ENCODE data around the gene OSBPL9. TPM values are rescaled to one million over a fixed set of nuclear protein-coding genes. Genes with fewer than 3 reads are reported as not detected.

The OSBPL9 gene
- polyA plus RNA-seq, 1 experiment: 69.6 TPM

- H3K27me3 ChIP-seq (ENCODE audit: control insufficient read depth, insufficient read depth, low read length): no peaks in the 10 kb centered on the region
- no peaks in the 10 kb centered on the region for H3K9me3 ChIP-seq (ENCODE audit: control insufficient read depth, insufficient read depth, low read length)
- no peak overlapping the region for H3K27ac ChIP-seq (ENCODE audit: low read depth, low read length)
- POLR2A ChIA-PET: no interaction called here
- DNase-seq (ENCODE audit: low read depth, low spot score): no peak
- TF ChIP-seq, protein P1, sequence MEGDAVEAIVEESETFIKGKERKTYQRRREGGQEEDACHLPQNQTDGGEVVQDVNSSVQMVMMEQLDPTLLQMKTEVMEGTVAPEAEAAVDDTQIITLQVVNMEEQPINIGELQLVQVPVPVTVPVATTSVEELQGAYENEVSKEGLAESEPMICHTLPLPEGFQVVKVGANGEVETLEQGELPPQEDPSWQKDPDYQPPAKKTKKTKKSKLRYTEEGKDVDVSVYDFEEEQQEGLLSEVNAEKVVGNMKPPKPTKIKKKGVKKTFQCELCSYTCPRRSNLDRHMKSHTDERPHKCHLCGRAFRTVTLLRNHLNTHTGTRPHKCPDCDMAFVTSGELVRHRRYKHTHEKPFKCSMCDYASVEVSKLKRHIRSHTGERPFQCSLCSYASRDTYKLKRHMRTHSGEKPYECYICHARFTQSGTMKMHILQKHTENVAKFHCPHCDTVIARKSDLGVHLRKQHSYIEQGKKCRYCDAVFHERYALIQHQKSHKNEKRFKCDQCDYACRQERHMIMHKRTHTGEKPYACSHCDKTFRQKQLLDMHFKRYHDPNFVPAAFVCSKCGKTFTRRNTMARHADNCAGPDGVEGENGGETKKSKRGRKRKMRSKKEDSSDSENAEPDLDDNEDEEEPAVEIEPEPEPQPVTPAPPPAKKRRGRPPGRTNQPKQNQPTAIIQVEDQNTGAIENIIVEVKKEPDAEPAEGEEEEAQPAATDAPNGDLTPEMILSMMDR (IDR thresholded peaks at IDR 0.05; ENCODE audit: low read depth, low read length): no peak
- no peak overlapping the region for H3K4me3 ChIP-seq (ENCODE audit: low read depth, low read length)
- CTCF ChIA-PET: no interaction called here
Measured at GRCh38 chr1:51638350-51638749, 21.5 kb downstream of the OSBPL9 start.

- Histone ChIP-seq H3K9me3 (ENCODE audit: control insufficient read depth, insufficient read depth, low read length) (no peaks in the 10 kb centered on the region), H3K4me3 (ENCODE audit: low read depth, low read length) (no peak overlapping the region), H3K27me3 (ENCODE audit: control insufficient read depth, insufficient read depth, low read length) (no peaks in the 10 kb centered on the region), H3K27ac (ENCODE audit: low read depth, low read length) (no peak overlapping the region)
- TF ChIP-seq, protein P1 (IDR thresholded peaks at IDR 0.05; ENCODE audit: low read depth, low read length): no peak
- ChIA-PET CTCF (interaction anchor here (1.5 kb wide), 1 partner anchor 130 kb away, joined by 4 read pairs; no protein-coding TSS in a partner anchor), POLR2A (no interaction called here)
- DNase-seq (ENCODE audit: low read depth, low spot score): no peak
Measured at GRCh38 chr1:51639694-51640093, 22.8 kb downstream of the OSBPL9 start.

- Histone ChIP-seq H3K27me3 (ENCODE audit: control insufficient read depth, insufficient read depth, low read length) (no peaks in the 10 kb centered on the region), H3K9me3 (ENCODE audit: control insufficient read depth, insufficient read depth, low read length) (no peaks in the 10 kb centered on the region), H3K27ac (ENCODE audit: low read depth, low read length) (no peak overlapping the region), H3K4me3 (ENCODE audit: low read depth, low read length) (no peak overlapping the region)
- DNase-seq (ENCODE audit: low read depth, low spot score): no peak
- CTCF ChIA-PET: interaction anchor here (1.5 kb wide), 1 partner anchor 128 kb away, joined by 4 read pairs; no protein-coding TSS in a partner anchor
- POLR2A ChIA-PET: no interaction called here
- TF ChIP-seq, protein P1 (IDR thresholded peaks at IDR 0.05; ENCODE audit: low read depth, low read length): no peak
Measured at GRCh38 chr1:51641096-51641495, 24.2 kb downstream of the OSBPL9 start.

GRCh38 chr1:51642739-51643142 is 25.8 kb downstream of the OSBPL9 start:
- no peaks in the 10 kb centered on the region for H3K27me3 ChIP-seq (ENCODE audit: control insufficient read depth, insufficient read depth, low read length)
- POLR2A ChIA-PET: interaction anchor here (0.8 to 1.0 kb wide), 2 partner anchors 19 to 48 kb away, joined by 3 to 7 read pairs; no protein-coding TSS in a partner anchor
- H3K9me3 ChIP-seq (ENCODE audit: control insufficient read depth, insufficient read depth, low read length): no peaks in the 10 kb centered on the region
- peak overlapping the region; percentile 73 for H3K27ac ChIP-seq (ENCODE audit: low read depth, low read length)
- DNase-seq (ENCODE audit: low read depth, low spot score): peak; percentile 85
- TF ChIP-seq, protein P1 (IDR thresholded peaks at IDR 0.05; ENCODE audit: low read depth, low read length): no peak
- CTCF ChIA-PET: no interaction called here
- H3K4me3 ChIP-seq (ENCODE audit: low read depth, low read length): no peak overlapping the region

DNA sequence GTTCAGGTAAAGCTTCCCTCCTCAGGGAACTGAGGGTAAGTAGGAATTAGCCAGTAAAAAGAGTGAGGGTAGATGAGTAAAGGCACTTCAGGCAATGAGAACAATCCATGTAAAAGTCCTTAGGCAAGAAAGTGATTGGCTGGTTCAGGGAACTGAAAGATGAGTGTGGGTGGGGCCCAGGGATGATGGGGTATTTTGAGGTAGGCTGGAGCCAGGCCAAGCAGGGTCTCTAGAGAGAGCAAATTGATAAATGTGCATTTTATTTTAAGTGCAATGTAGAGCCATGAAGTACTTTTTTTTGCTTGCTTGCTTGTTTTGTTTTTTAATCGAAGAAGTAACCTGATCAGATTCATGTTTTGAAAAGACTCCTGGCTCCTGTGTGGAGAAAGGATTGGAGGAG is 26.5 kb downstream of the OSBPL9 start:
- CTCF ChIA-PET: no interaction called here
- POLR2A ChIA-PET: interaction anchor here (0.9 kb wide), 1 partner anchor 18 kb away, joined by 3 read pairs; no protein-coding TSS in a partner anchor
- no peaks in the 10 kb centered on the region for H3K9me3 ChIP-seq (ENCODE audit: control insufficient read depth, insufficient read depth, low read length)

More for the DNA sequence above, 26.5 kb downstream of the OSBPL9 start:
- DNase-seq (ENCODE audit: low read depth, low spot score): no peak
- Histone ChIP-seq H3K4me3 (ENCODE audit: low read depth, low read length) (no peak overlapping the region), H3K27ac (ENCODE audit: low read depth, low read length) (peak overlapping the region; percentile 60), H3K27me3 (ENCODE audit: control insufficient read depth, insufficient read depth, low read length) (no peaks in the 10 kb centered on the region)
- TF ChIP-seq, protein P1 (IDR thresholded peaks at IDR 0.05; ENCODE audit: low read depth, low read length): no peak
